ENCODE measurements around the gene CHIC2.

GRCh38 chr4:54073271-54073880 is 9.0 kb upstream of the CHIC2 start:
- no peak for TF ChIP-seq CTCF (IDR thresholded peaks at IDR 0.05; ENCODE audit: poor library complexity, severe bottlenecking)
- no peak for TF ChIP-seq POLR2AphosphoS5 (IDR thresholded peaks at IDR 0.05)
- no peak for TF ChIP-seq REST (IDR thresholded peaks at IDR 0.05; ENCODE audit: borderline replicate concordance)
- TF ChIP-seq EZH2 (IDR thresholded peaks at IDR 0.05; ENCODE audit: borderline replicate concordance, insufficient read depth, low read length, poor library complexity, severe bottlenecking) = no peak
- no peak for TF ChIP-seq EP300 (conservative IDR thresholded peaks at IDR 0.05; ENCODE audit: poor library complexity, severe bottlenecking)
- no peak for TF ChIP-seq RAD21 (conservative IDR thresholded peaks at IDR 0.05)
- no peak for TF ChIP-seq TAF1 (IDR thresholded peaks at IDR 0.05; ENCODE audit: low read depth)
